CD4-positive, alpha-beta T cell treated with Interleukin-6 for 4 hours (primary cell): ENCODE data around the gene CD200.
"Not testable (repeated sequence)": the region's sequence is repeated elsewhere in the genome, so short reads cannot be mapped to it uniquely, and the experiment has no call there.

ENCODE experiments used
- DNase-seq: peaks from one replicate; pipeline ENCODE4 v3.0.0-alpha.2; 2020; ENCODE audit warnings: mixed read lengths

Gene CD200

DNA sequence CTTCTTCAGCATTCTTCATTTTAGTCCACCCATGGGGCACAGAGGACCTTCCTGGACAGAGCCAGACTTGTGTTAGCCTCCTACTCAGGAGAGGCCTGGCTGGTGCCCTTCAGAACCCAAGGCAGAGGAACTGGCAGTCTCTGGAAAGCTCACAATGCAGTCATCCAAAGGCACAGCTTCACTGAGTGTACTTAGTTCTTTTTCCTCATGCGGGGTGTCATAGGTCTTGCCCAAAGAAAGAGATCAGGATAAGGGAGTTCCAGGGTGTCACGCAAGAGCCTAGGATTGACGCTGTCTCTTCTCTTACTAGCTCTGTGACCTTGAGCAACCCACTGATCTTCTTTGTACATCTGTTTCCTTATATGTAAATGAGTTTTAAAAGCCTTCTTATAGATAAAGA lies 58.7 kb downstream of the CD200 start:
- DNase-seq = no peak

DNA sequence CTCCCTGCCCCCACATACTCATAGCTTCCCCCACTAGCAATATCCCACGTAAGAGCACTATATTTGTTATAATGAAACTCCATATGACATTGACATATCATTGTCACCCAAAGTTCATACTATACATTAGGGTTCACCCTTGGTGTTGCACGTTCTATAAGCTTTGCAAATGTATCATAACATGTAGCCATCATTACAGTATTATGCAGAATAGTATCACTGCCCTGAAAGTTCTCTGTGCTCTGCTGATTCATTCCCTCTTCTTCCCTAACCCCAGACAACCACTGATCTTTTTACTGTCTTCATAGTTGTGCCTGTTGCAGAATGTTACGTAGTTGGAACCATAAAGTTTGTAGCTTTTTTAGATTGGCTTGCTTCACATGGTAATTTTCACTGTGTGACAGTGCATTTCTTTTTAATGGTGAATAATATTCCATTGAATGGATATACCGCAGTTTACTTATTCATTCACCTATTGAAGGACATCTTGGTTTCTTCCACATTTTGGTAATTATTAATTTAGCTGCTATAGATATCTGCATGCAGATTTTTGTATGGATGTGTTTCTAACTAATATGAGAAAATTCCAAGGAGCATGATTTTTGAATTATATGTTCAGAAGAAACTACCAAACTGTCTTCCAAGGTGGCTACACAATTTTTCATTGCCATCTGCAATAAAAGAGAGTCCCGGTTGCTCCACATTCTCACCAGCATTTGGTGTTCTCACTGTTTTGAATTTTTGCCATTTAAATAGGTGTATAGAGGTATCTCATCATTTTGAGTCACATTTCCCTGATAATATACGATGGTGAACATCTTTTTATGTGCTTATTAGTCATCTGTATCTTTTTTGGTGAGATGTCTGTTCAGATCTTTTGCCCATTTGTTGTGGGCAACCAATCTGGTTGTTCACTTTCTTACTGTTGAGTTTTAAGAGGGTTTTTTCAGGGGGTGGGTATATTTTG lies 59.7 kb downstream of the CD200 start:
- no peak for DNase-seq

DNA sequence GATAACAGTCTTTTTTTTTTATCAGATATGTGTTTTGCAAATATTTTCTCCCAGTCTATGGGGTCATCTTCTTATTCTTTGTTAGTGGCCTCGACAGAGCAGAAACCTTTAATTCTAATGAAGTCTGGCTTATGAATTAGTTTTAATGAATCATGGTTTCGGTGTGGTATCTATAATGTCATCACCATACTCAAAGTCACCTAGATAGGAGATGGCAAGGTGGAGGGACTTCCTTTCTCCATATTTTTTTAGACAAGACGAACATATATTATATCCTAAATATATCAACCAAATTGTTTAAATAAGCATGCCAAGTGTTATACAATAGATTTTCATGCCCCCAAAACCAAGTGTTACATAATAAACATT lies 60.4 kb downstream of the CD200 start:
- DNase-seq = no peak

DNA sequence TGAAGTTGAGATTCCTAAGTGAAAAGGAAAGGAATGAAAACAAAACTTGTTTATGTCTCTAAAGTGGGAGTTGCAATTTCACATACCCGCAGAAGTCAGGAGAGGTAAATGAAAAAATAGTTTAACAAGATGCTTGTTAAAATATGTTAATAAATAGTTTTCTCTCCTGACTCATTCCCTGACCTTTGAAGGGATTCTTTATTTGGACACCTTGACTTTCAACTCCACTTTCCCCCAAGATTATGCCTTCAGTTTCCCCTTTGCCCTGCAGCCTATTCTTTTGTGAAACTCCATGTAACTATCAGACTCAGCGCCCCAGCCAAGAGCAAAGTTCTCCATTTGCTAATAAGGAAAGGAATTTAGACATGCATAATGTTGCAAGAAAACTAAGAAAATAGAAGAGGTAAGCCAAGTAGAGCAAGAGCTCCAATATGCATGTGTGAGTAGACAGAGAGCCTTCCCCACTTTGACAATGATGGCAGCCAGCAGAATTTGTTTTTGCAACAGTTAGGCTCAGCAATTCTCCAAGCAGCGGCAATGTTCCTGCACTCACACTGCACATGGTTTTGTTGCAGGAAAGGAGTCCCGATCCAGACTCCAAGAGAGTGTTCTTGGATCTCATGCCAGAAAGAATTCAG lies 61.2 kb downstream of the CD200 start:
- DNase-seq = no peak

DNA sequence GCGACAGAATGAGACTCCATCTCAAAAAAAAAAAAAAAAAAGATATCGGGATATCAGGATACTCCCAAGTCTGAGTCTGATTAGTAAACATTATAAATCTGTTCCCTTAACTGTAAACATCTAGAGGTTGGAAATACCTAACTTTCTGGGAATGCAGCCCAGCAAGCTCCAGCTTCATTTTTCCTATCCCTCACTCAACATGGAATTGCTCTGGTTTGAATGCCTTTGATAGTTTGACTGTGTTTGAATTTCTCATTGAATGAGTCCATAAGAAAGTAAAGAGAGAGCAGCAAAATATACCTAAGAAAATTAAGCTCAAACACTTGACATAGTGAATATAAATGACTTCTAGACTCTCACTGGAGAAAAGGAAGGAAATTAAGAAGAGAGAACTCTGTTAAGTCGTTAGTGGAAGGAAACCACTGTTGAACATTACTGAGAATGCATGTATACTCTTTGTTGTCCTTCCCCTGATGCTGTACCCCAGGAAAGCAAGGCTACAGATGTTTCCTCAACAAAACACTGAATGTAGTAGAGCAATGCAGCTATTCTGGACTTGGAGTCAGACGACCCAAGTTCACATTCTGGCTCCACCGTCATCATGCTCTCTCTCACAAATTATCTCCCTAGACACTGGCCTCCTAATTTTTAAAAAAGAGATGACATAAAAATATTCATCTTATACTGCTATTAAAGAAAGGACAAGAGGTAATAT lies 62.4 kb downstream of the CD200 start:
- DNase-seq = no peak

DNA sequence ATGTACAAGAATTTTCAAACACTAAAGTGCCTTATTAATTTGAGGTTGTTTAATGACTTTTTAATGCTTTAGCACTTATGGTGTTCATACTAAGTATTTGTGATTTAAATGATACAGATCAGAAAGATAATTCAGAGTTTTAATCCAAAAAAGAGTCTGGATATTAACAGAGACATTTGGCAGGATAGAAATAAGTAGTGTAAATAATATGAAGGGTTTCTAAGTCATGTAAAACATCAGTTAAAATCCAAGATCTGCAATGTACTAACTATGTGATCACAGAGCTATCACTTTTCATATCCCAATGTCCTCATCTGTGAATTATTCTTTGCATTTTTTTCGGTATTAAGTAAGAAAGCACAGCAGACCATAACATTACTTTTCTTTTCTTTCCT lies 62.9 kb downstream of the CD200 start:
- DNase-seq = no peak

DNA sequence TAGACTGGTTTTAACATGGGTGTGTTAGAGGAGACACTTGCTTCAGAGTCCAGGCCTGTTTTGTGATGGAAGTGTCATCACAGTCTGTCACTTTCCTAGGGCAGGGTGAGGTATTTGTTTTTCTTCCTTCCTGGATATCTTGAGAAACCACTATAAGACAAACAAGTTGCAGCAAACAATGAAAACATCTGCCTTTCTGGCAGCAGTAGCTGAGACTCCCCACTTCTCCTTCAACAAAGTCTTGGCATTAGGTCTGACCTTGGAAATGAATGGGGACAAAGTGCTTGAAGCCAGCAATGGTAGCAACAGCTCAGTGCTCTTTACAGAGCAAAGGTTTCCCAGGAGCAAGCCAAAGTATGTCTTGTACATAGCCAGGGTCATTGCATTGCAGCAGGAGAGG lies 64.6 kb downstream of the CD200 start:
- no peak for DNase-seq

DNA sequence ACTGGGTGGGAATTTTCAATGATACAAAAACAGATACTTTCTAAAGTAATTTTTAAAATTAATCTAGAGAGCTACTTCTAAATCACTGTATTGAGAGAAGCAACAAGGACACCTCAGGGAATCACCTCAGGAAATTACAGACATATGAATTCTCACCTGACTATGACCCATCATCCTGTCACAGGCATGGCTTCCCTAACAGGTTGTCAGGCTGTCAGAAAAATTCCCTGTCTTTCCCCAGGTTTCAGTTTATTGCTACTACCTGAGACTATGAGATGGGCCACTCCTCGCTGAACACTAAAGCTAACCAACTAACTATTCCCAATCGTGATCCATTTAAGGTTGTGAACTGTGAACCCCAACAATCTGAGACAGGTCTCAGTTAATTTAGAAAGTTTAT lies 66.1 kb downstream of the CD200 start:
- no peak for DNase-seq

DNA sequence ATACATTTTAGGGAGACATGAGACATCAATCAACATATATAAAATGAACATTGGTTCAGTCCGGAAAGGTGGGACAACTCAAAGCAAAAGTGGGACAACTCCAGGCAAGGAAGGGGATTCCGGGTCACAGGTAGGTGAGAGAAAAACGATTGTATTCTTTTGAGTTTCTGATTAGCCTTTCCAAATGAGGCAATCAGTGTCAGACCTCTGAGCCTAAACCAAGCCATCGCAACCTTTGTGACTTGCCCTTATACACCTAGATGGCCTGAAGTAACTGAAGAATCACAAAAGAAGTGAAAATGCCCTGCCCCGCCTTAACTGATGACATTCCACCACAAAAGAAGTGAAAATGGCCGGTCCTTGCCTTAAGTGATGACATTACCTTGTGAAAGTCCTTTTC lies 66.6 kb downstream of the CD200 start:
- DNase-seq = not testable (repeated sequence)

DNA sequence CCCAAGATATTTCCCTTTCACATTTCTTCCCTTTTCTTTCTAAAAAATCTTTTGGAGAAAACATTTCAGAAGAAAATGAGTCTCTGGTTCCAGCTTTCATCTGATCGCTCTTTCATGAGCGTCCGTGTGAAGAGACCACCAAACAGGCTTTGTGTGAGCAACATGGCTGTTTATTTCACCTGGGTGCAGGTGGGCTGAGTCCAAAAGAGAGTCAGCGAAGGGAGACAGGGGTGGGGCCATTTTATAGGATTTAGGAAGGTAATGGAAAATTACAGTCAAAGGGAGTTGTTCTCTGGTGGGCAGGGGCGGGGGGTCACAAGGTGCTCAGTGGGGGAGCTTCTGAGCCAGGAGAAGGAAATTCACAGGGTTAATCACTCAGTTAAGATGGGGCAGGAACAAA lies 67.4 kb downstream of the CD200 start:
- not testable (repeated sequence) for DNase-seq

DNA sequence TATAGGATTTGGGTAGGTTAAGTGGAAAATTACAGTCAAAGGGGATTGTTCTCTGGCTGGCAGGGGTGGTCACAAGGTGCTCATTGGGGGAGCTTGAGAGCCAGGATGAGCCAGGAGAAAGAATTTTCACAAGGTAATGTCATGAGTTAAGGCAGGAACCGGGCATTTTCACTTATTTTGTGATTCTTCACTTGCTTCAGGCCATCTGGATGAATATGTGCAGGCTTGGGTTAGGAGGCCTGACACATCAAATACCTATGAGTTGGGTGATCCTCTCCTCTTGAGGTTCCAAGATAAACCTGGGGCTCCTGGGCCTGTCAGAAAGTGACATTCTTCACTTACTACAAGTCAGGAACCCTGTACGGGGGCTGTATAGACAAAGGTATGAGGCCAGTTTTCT lies 68.7 kb downstream of the CD200 start:
- no peak for DNase-seq

DNA sequence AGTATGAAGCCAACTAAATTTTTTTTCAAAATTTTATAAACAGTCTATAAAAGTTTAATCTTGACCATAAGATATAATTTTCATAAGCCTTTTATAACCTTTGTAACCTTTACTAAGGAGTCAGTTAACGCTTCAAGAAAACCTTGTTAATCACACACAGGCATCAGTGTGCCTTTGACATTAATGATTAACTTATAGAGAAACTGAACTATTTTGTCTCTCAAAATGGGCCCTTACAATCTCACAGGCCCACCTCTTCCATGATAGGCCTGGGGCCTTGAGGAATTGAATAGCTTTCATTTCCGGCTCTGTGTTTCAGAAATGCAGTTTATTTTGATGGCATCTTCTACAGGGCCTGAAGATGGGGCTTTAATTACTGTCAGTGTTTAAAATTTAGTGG lies 70.1 kb downstream of the CD200 start:
- DNase-seq = no peak

DNA sequence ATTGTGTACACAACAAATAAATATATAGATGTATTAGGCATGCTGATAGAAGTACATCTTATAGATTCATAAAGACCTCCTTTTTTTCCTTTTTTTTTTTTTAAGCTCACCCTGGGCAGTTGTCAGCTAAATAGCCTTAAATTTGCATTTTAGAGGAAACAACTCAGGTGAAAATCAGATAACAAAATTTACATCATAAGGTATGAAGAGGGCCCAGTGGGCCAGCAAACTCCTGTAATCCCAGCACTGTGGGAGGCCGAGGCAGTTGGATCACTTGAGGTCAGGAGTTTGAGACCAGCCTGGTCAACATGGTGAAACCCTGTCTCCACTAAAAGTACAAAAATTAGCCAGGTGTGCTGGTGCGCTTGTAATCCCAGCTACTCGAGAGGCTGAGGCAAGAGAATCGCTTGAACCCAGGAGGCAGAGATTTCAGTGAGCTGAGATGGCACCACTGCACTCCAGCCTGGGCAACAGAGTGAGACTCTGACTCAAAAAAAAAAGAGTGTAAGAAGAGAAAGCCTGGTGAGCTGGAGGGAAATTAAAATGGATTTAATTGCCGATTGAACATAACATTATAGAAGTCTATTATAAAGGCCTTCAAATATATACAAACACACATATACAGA lies 72.1 kb downstream of the CD200 start:
- DNase-seq = not testable (repeated sequence)

DNA sequence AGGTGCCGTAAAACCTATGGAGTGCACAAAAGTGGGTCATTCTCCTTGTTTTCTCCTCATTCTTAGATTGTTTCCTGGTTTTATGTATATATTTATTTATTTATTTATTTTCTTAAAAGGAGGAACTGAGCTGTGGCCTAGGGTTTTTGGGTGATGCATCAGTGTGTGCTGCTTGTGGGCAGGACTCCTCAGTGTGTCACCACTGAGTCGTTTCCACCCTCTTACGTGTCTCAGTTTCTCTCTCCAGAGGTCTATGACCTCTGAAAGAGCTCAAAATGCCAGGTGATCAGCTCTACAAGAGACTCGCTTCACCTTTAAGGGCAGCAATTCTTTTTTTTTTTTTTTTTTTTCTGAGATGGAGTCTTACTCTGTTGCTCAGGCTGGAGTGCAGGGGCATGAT lies 72.9 kb downstream of the CD200 start:
- DNase-seq = no peak

DNA sequence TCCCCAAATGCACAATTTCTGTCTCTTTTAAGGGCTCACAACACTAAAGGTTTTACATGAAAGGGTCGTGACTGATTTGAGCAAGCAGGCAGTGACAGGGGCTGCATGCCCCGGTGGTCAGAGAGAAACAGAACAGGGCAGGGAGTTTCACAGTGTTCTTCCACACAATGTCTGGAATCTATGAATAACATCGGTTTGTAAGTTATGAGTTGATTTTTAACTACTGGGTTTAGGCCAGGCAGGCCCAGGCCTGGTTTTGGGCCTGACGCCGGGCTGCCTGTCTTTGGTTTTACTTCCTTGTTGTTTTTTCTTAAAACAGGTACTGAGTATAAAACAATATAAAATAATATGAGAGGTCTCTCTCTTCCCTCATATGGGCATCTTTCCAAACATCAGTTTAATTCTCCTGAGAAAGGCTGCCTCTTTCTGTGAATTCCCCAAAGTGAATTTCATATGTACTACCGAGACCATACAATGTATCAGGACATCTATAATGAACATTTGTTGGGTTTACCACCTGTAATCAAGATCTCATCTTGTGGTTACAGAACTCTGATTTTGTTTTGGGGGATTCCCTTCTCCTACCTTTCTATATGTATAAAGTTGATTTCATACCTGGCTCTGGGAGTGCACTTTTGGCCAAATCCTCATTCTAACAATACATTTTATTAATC lies 74.4 kb downstream of the CD200 start:
- DNase-seq = no peak

DNA sequence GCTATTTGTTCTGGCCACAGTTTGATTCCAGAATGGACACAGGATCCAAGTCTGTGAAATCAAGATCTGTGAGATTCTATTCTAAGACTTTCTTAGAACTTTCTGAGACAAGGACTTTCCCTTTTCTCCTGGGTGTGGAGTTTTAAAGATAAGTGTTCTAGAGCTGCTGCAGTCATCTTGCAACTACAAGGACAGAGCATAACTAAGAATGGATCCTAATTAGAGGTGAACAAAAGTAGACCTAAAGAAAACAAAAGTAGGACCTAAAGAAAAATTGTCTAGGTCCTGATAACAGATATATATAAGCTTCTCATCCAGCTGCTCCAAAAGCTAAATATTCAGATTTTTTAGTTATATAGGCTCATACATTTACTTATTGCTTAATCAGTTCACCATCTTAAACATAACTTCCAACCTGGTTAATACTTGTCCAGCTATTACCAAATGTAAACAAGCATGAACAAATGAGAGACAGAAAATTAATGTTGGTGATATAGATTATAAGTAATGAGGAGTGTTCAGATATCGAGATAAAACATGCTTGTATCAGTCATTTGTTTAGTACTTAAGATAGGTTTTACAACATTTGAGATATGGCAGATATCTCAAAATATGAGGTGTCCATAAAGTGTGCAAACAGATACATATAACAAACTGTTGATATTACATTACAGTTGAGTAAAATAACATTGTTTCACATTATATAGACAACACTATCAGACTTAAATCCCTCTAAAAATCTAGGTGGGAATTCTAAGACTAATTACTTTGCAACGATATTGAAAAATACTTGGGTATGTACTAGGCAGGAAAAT lies 75.1 kb downstream of the CD200 start:
- DNase-seq = no peak

DNA sequence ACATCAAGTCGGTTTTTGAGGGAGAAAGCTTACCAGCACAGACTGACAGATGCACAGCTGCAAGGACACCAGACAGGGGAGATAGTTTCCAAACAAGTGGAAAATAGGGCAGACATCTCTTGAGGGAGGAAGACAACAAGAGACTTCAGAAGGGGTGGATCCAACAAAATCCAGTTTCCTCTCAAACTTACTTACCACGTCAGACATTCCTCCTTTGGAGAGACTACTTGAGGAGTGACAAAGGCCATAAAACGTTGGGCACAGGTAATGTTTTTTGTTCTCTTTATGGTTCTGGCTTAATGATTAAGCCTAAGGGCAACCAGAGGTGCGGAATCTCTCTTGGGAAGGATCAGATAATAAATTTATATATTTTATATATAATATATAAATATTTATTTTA lies 76.1 kb downstream of the CD200 start:
- no peak for DNase-seq

DNA sequence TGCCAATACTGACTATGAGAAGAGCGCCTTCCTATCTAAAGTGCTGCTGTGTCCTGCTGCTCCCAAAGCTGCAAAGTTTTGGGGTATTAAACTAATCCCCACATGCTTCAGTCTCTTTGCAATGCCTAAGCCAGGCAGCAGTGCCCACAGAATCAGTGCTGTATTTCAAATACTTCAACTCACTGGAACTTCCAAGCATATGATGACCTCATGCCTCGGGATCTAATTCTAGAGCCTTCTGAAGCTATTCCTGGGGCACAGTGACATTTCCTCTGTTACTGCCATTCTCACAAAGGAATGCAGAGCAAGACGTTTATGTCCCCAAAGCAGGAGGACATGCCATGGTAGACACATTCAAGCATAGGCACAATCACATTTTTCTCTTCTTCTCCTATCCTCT lies 78.5 kb downstream of the CD200 start:
- no peak for DNase-seq
